Tibial nerve (tissue), 3 donors: Measurements from ENCODE around the gene PAX3.

ENCODE experiments used
- CTCF ChIP-seq, 5 experiments: fragments of 200-600 bp in 3 of 5; fragments of 450-650 bp in 2 of 5; sonication (generic) in 3 of 5; IDR thresholded peaks; one replicate each; pipeline ENCODE4 v1.5.1; 2016 to 2019; ENCODE audit warnings: antibody characterized with exemption in 5 of 5, mild to moderate bottlenecking in 3 of 5, moderate library complexity in 2 of 5
- POLR2A ChIP-seq, 2 donors: fragments of 450-650 bp; IDR thresholded peaks; one replicate each; pipeline ENCODE4 v1.6.1; 2017; ENCODE audit warnings: antibody characterized with exemption in 2 of 2, mild to moderate bottlenecking in 2 of 2, moderate library complexity in 2 of 2

GRCh38 chr2:222174450-222174849 is 124.3 kb downstream of the PAX3 start:
- TF ChIP-seq CTCF (IDR thresholded peaks at IDR 0.05) (no peak), POLR2A (IDR thresholded peaks at IDR 0.05) (no peak)
